Measurements from ENCODE around the gene SMYD3.

DNA sequence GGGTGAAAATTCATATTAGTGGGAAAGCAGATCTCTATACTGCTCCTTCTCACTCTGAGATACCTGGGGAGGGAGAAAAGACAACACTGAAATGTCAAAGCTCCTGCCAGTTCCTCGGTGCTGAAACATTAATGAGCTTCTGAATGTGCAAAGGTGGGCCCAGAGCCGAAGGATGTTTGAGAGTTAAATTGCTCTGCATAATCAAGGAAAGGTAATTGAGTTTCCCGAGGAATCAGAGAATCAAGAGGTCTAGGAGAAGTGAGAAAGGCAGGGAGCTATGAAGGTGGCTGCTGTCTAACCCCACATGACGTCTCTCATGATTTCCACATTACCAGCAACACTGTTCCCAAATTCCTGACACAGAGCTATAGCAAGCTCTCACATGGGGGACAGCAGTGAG lies 346.7 kb downstream of the SMYD3 start:
- TF ChIP-seq CTCF (IDR thresholded peaks at IDR 0.05; ENCODE audit: poor library complexity, severe bottlenecking), result no peak
- TF ChIP-seq POLR2AphosphoS5 (IDR thresholded peaks at IDR 0.05), result peak; percentile 8
- TF ChIP-seq RAD21 (conservative IDR thresholded peaks at IDR 0.05), result no peak
- TF ChIP-seq EP300 (conservative IDR thresholded peaks at IDR 0.05; ENCODE audit: poor library complexity, severe bottlenecking), result no peak
- TF ChIP-seq SMC3 (conservative IDR thresholded peaks at IDR 0.05; ENCODE audit: poor library complexity), result no peak

Measured in neural cell (in vitro differentiated cells).